D341Med (cell line): ENCODE measurements around the gene USP5.
"Not testable (repeated sequence)": the region's sequence is repeated elsewhere in the genome, so short reads cannot be mapped to it uniquely, and the experiment has no call there.

Experiments
- DNase-seq: peaks from one replicate; pipeline ENCODE4 v3.0.0; 2012; ENCODE audit warnings: low spot score

The USP5 gene

DNA sequence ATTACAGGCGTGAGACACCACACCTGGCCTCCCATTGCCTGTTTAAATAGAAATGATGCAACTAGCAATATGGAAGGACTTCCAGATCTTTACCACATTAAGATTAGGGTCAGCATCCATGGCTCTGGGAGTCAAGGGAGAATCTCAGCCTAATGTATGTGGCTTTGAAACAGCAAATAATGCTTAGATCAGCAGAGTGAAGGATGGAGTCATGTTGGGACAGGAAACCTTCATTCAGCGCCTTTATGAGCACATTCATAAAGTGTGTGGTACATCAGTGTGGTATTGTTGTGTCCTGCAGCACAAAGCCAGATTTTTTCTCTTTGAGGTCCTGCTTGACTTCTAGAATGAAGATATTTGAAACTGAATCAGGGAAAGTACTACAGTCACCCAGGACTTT is 36.4 kb downstream of the USP5 start:
- no peak for DNase-seq

DNA sequence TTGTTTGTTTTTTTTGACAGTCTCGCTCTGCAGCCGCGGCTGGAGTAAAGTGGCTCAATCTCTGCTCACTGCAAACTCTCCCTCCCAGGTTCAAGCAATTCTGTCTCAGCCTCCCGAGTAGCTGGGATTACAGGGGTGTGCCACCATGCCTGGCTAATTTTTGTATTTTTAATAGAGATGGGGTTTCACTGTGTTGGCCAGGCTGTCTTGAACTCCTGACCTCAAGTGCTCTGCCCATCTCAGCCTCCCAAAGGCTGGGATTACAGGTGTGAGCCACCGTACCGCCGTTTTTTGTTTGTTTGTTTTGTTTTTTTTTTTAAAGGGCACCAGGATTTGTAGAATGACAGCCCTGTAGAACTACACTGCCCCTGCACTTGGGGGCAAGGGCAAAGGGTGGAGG is 36.8 kb downstream of the USP5 start:
- DNase-seq = not testable (repeated sequence)

DNA sequence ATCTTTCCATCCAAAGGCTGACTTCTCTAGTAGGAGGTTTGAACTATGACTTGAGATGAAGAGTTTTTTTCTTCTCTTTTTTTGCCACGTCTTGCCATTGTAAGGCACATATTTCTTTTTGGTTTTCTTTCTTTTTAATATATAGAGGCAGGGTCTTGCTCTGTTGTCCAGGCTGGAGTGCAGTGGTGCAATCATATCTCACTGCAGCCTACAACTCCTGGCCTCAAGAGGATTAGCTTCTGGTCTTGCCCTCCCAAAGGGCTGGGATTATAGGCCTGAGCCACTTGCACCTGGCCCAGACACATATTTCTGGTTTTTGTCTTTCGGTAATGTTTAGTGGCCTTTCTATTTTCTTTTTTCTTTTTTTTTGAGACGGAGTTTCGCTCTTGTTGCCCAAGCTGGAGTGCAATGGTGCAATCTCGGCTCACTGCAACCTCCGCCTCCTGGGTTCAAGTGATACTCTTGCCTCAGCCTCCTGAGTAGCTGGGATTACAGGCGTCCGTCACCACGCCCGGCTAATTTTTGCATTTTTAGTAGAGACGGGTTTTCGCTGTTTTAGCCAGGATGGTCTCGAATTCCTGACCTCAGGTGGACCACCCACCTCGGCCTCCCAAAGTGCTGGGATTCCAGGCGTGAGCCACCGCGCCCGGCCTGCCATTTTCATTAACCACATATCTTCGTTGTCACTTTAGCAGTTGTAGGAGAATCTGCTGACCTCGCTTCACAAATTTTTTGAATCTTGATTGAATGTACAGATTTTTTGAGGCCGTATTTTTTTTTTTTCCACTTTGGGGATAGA is 38.0 kb downstream of the USP5 start:
- DNase-seq = not testable (repeated sequence)

DNA sequence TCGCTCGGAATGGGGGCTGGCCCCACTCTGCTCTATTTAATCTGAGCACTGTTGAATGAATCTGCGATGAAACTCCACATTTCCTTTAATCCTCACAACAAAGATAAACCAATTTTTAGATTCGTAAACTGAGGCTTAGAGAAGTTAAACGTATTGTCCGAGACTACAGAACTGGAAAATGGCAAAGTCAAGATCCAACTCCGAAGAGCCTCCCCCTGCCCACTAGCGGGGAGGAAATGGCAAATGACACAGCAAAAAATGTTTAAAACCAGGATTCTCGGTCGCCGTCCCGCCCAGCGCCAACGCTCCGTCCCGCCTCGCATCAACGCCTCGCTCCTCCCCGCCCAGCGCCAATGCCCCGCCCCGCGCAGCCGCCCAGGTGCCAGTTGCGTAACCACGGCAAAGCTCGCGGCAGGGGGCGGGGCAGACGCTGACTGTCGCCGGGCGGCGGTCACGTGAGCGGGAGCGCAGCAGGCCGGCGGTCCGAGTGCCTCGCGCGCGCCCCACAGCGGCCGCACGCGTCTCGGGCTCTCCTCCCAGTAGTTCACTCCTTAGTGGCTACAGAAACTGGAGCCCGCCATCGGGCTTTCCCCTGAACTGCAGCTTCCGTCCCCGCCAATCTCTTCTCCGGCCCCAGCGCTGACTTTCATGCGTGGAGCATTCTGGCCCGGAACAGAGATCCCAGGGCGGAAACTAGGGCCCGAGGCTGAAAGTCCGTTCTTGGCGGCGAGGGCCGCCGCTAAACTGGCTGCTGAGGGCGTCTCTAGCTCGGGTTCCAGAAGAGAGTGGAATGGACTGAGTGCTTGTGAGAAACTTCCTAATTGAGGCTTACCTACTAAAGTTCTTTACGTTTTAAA is 39.1 kb downstream of the USP5 start:
- peak; percentile 98 for DNase-seq

- no peak for DNase-seq
Measured at GRCh38 chr12:6891646-6892001, 39.7 kb downstream of the USP5 start.

DNA sequence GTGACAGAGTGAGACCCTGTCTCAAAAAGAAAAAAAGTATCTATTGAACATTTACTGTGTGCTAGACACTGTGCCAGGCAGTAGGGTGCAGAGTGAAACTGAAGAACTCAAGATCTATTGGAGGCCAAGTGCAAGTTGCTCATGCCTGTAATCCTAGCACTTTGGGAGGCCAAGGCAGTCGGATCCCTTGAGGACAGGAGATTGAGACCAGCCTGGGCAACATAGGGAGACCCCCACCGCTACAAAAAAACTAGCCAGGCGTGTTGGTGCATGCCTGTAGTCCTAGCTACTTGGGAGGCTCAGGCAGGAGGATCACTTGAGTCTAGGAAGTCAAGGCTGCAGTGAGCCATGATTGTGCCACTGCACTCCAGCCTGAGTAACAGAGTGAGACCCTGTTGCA is 40.7 kb downstream of the USP5 start:
- not testable (repeated sequence) for DNase-seq

DNA sequence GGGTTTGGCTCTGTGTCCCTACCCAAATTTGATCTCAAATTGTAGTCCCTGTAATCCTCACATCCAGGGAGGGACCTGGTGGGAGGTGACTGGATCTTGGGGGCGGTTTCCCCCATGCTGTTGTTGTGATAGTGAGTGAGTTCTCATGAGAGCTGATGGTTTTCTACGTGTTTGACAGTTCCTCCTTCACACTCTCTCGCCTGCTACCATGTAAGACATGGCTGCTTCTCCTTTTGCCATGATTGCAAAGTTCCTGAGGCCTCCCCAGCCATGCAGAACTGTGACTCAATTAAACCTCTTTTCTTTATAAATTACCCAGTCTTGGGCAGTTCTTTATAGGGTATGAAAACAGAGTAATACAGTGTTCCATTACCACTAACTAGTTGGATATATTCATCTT is 42.4 kb downstream of the USP5 start:
- no peak for DNase-seq

DNA sequence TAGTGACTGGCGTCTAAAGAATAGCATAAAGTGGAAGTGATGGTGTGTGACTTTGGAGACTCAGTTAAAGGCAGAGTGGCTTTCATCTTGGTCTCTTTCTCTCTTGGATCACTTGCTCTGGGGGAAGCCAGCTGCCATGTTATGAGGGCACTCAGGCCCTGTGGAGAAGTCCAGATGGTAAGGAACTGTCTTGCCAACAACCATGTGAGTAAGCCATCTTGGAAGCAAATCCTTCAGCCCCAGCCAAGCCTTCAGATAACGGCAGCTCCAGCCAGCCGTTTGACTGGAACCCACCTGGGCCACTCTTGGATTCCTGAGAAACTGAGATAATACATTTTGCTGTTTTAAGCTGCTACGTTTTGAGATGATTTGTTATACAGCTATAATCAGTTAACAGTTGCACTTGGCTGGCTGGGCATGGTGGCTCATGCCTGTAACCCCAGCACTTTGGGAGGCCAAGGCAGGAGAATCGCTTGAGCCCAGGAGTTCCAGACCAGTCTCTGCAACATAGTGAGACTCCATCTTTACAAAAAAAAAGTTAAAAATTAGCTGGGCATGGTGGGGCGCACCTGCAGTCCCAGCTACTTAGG is 45.0 kb downstream of the USP5 start:
- no peak for DNase-seq

DNA sequence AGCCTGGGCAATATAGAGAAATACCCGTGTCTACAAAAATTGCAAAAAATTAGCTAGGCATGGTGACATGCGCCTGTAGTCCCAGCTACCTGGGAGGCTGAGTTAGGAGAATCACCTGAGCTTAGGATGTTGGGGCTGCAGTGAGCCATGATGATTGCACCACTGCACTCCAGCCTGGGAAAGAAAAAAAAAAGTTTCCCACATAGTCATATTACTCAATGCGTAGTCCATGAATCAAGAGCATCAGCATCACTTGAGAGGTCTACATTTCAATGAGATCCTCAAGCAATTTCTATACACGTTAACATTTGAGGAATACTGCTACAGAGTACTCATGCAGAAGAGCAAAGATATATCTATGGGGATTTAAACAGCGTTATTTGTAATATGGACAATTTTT is 47.5 kb downstream of the USP5 start:
- no peak for DNase-seq

- no peak for DNase-seq
Measured at GRCh38 chr12:6899837-6900519, 48.0 kb downstream of the USP5 start.

GRCh38 chr12:6902448-6902847 is 50.5 kb downstream of the USP5 start:
- DNase-seq = no peak

DNA sequence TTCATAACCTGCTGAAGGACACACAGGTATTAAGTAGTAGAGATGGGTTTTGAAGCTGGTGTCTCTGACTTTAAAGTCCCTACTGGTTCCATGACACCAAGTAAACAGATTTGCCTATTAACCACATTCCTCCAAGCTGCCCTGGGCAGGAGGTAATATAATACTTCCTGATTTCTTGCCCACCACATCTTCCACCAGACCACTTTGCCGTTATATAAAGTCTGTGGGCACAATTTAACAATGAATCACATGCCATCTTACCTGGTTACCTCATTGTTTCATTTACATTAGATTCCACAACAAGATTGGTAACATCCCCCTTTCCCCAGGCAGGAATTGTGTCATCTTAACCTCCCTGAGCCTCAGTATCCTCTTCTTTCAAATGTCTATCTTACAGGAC is 51.8 kb downstream of the USP5 start:
- DNase-seq = no peak

- DNase-seq = peak; percentile 91
Measured at GRCh38 chr12:6904280-6905276, 52.6 kb downstream of the USP5 start, which contains the start of gene LRRC23. Gene LRRC23, plus strand, starts transcription at chr12:6904822. Its CDS starts 812 bp downstream, at chr12:6905634.

GRCh38 chr12:6905414-6906040 is 53.6 kb downstream of the USP5 start:
- no peak for DNase-seq

- not testable (repeated sequence) for DNase-seq
Measured at GRCh38 chr12:6908141-6908540, 56.2 kb downstream of the USP5 start.

- DNase-seq = no peak
Measured at GRCh38 chr12:6909421-6910145, 57.6 kb downstream of the USP5 start.

- DNase-seq = no peak
Measured at GRCh38 chr12:6912164-6912935, 60.4 kb downstream of the USP5 start.

GRCh38 chr12:6914246-6914946 is 62.4 kb downstream of the USP5 start, which contains the start of gene ENO2:
Gene ENO2, plus strand, starts transcription at chr12:6914580. Its CDS starts 1,253 bp downstream, at chr12:6915833.
- DNase-seq = peak; percentile 86
